Measurements from ENCODE around the gene PNPLA7.
"Not testable (repeated sequence)": the region's sequence is repeated elsewhere in the genome, so short reads cannot be mapped to it uniquely, and the experiment has no call there.

Gene PNPLA7

DNA sequence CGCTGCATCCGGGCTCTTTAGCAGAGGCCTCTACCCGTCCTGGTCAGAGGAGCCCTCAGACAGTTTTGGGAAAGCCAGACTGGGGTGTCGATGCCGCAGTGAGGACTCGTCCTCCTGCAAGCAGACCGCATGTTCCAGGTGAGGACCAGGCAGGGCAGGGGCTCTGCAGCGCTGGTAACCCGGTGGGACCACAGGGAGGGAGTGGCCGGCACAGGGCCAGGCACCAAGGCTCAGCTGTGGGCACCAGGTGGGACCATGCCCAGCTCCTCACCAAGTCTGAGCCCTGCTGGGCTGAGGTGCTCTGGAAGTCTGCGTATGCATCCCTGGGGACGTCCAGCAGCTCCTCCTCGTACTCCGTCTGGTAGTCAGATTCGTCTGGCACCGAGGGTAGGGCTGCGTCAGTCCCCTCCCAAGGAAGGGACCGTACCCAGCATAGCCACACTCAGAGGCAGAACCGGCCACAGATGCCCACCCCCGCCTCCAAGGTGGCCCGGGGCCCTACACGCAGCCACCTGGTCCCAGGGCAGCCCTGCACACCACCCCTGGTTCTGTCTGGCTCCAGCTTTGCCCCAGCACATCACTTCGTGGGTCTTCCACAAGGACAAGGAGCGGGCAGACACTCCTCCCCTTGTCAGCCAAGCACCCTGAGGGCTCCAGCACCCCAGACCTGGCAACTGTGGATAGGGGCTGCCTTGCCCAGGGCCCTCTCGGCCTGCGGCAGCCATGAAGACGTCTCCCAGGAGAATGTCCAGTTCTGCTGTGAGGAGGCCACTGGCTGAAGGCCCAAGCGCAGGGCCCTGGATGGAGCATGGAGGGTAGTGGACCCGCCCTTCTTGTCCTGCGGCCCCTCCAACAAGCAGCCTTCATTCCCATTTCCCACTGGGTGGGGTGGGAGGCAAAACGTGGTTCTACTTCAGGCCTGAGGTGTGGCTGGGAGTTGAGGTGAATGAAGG is 89.6 kb downstream of the PNPLA7 start:
- no peak for DNase-seq (ENCODE audit: low spot score)

GRCh38 chr9:137459601-137460362 is 90.4 kb downstream of the PNPLA7 start:
- no peak for DNase-seq (ENCODE audit: low spot score)

DNA sequence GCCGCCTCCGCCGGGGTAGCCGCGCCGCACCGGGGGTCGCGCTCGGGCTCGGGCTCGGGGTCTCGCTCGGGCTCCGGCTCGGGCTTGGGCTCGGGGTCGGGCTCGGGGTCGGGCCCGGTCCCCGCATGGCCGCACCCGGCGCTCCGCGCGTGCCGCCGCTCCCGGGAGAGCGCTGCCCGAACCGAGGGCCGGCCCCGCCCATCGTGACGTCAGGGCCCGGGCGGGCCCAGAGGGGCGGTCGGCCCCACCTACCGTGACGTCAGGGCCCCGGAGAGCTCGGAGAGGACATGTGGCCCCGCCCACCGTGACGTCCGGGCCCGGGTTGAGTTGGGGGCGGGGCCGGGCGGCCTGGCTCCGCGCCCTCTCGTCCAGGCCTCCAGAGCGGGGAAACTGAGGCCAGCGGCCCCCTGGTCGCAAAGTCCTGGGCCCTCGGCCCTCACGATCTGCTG is 91.0 kb downstream of the PNPLA7 start, which contains the start of gene NSMF:
Gene NSMF, minus strand, starts transcription at position 183 of the 449 bp plus-strand sequence. CDS start 232 bp downstream, outside the sequence.
- DNase-seq (ENCODE audit: low spot score): peak; percentile 92

GRCh38 chr9:137458194-137459151 is 91.7 kb downstream of the PNPLA7 start:
- no peak for DNase-seq (ENCODE audit: low spot score)

DNA sequence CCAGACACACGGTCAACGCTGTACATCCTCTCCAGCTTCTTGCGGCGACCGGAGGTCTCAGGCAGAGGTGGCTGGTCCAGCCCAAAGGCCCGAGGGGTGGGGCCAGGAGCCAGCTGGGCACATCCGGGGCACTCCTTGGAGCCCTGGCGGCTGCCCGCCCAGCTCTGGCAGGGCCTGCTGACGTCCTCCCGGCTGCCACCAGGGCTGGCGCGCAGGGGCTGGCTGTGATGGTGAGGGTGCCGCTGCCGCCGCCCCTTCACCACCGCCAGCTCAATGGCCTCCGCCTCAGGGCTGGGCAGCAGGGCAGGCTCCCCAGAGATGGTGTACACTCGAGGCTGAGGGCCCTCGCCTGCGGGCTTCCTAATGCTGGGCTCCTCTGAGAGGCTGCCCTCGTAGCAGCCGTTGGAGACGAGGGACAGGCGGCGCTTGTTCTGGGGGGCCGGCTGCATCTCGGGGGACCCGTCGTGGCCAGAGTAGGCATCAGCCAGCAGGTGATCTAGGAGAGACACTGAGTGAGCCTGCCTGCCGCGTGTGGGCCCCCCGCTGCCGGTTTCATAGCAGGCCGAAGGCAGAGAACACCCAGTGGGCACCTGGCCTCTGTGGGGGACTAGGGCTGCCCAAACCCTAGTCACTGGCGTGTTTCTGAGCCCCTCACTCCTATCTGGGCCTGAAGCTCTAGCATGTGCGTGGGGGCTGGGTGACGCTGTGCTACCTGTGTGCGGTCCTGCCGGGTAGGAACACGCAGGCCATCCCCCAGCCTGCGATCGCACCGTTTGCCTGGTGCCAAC is 92.6 kb downstream of the PNPLA7 start:
- DNase-seq (ENCODE audit: low spot score): no peak

- no peak for DNase-seq (ENCODE audit: low spot score)
These were observed 93.3 kb downstream of the PNPLA7 start for GRCh38 chr9:137456864-137457405.

- no peak for DNase-seq (ENCODE audit: low spot score)
These were observed 93.9 kb downstream of the PNPLA7 start for GRCh38 chr9:137456061-137456863.

DNA sequence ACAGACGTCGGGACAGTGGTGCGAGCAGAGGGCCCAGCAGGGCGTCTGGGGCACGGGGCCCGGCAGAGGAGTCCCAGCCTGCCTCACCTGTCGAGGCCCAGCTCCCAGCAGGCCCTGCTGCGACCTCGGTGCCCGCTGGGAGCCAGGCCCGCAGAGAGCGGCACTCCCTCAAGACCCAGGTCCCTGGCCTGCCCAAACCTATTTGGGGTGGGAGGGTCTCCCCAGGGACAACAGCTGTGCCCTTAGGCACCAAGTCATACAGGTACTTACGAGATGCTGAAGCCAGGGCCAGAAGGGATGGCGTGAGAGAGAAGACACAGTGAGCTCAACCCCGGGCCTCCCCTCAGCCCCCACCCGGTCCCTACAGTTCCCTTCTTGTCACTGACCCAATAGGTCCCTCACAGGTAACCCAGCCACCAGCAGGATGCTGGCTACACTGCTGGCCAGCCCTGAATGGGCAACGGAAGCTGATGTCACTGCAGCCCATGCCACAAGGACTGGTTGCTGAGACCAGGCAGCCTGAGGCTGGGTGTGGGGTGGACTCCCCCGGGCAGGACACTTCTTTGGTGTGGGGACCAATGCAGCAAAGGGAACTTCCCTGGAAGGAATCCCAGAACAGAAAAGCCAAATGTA is 94.7 kb downstream of the PNPLA7 start:
- no peak for DNase-seq (ENCODE audit: low spot score)

- no peak for DNase-seq (ENCODE audit: low spot score)
These were observed 95.4 kb downstream of the PNPLA7 start for GRCh38 chr9:137454597-137455358.

DNA sequence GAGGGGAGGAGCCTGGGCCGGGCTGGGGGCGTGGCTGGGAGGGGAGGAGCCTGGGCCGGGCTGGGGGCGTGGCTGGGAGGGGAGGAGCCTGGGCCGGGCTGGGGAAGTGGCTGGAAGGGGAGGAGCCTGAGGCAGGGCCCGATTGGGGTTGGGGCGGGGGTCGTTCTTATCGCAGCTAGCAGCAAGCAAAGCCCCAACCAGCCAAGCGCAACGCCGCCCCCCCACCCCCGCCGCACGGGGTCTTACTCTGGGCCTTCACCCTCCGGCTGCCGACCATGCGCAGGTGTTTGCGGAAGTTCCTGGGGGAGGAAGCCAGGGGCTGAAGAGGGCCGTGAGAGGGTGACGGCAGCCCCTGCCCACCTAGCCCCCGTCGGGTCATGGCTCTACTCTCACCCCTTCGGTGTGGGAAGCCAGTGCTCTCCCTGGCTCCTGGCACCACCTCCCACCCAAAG is 96.0 kb downstream of the PNPLA7 start:
- peak; percentile 50 for DNase-seq (ENCODE audit: low spot score)

DNA sequence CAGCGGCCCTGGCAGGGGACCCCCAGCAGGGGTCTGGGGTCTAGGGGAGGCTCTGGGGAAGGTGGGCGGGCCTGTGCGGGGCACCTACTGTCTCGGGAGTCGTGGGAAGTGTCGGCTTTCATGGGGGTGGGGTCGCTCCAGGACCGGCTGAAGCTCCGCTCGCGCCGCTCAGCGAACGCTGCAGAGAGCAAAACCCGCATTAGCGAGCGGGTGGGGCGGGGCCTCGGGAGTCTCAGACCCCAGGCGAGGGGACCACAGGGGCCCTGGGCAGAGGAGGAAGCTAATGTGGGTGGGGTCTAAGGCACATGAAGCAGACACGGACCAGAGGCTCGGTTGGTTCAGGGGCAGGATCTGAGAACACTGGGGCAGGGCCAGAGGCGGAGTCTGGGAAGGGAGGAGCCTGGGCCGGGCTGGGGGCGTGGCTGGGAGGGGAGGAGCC is 96.5 kb downstream of the PNPLA7 start:
- DNase-seq (ENCODE audit: low spot score): peak; percentile 76

DNA sequence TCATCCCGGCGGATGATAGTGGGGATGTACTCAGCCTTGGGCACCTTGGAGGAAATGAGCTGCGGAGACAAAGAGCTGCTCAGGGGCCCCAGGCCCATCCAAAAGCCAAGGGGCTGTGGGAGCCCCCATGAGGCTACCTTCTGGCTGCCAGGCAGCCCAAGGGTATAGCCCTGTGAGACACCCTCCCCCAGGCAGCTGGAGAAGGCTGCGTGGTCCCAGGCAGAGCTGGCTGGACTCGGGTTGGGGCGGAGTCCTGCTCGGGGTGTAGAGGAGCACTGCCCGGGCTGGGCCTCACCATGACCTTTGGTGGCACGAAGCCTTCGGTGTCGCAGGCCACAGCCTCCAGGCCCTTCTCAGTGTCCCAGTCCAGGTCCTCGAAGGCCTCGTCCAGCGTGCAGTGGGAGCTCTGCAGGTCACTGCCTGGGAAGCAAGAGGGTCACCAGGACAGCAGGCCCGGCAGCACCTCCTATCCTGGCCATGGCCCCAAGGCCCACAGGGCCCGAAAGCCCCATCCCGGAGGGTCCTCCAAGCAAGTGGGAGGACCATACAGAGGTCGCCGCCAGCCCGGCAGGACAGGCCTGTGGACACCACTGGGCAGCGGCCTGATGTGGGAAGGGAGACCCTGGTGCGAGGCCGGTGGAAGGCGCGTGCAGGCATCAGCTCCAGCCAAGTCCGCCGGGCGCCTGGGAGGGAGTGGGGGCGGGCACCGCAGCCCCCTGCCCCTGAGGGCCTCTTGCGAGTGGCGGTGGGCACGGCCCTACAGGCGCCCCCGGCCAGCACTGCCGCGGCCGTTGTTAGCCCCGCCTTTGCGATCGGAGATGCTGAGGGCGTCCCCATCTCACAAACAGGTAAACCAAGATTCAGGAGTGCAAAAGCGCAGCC is 97.2 kb downstream of the PNPLA7 start:
- no peak for DNase-seq (ENCODE audit: low spot score)

DNA sequence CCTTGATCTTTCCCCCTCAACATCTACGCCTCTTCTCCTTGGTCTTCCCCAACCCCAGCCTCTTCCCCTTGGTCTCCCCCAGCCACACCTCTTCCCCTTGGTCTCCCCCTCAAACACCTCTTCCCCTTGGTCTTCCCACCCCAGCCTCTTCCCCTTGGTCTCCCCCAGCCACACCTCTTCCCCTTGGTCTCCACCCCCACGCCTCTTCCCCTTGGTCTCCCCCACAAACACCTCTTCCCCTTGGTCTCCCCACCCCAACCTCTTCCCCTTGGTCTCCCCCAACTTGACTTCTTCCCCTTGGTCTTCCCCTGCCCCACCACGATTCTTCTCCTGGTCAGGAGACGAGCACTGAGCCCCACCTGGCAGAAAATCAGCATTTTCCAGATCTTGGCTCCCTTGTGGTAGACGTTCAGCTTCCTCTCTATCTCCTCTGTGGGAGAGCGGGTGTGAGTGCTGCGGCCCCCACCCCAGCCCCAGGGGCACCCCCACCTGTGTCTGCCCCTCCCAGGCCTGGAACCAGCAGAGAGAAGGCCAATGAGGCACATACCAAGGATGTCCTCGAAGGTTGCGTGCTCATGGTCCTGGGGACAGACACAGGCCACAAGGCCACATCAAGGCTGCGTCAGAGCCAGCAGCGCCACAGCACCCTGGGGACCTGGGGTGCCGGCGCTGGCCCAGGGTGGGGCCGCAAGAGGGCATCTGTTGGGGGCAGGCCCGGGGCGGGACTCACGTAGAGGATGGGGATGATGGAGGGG is 98.0 kb downstream of the PNPLA7 start:
- DNase-seq (ENCODE audit: low spot score): no peak

GRCh38 chr9:137451264-137452005 is 98.8 kb downstream of the PNPLA7 start:
- DNase-seq (ENCODE audit: low spot score): not testable (repeated sequence)

DNA sequence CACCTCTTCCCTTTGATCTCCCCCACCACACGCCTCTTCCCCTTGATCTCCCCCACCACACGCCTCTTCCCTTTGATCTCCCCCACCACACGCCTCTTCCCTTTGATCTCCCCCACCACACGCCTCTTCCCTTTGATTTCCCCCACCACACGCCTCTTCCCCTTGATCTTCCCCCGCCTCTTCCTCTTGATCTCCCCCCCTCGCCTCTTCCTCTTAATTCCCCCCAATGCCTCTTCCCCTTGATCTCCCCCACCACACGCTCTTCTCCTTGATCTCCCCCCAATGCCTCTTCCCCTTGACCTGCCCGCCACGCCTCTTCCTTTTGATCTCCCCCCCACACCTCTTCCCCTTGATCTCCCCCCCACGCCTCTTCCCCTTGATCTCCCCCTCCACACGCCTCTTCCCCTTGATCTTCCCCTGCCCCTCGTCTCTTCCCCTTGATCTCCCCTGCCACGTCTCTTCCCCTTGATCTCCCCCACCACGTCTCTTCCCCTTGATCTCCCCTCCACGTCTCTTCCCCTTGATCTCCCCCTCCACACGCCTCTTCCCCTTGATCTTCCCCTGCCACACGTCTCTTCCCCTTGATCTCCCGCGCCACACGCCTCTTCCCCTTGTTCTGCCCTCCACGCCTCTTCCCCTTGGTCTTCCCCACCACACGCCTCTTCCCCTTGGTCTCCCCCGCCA is 99.5 kb downstream of the PNPLA7 start:
- DNase-seq (ENCODE audit: low spot score): not testable (repeated sequence)
